HFFc6 (cell line): Measurements from ENCODE around the gene ARMC9. TPM values are rescaled to one million over a fixed set of nuclear protein-coding genes. Genes with fewer than 3 reads are reported as not detected.

Source experiments
- DNase-seq: peaks from one replicate; pipeline ENCODE4 v3.0.0-alpha.2; 2018
- H3K27ac Mint-ChIP-seq: 2 replicates; pipeline ENCODE4 v1.8.0; 2020; ENCODE audit warnings: mild to moderate bottlenecking, mixed read lengths
- H3K27me3 Mint-ChIP-seq: 2 replicates; pipeline ENCODE4 v1.8.0; 2021; ENCODE audit warnings: mild to moderate bottlenecking, moderate library complexity, mixed read lengths; ENCODE audit not compliant: insufficient read depth
- H3K36me3 Mint-ChIP-seq: 2 replicates; pipeline ENCODE4 v1.8.0; 2021; ENCODE audit warnings: low read depth, mixed read lengths
- H3K4me1 Mint-ChIP-seq: 2 replicates; pipeline ENCODE4 v1.8.0; 2020; ENCODE audit warnings: low read depth, mixed read lengths
- H3K4me3 Mint-ChIP-seq: 2 replicates; pipeline ENCODE4 v1.8.0; 2020; ENCODE audit warnings: mild to moderate bottlenecking, moderate library complexity, mixed read lengths
- H3K9me3 Mint-ChIP-seq: 2 replicates; pipeline ENCODE4 v1.8.0; 2020; ENCODE audit warnings: mild to moderate bottlenecking, mixed read lengths
- CTCF ChIP-seq: fragments of 200-600 bp; sonication (generic); IDR thresholded peaks from 2 replicates; pipeline ENCODE4 v1.5.0; 2021; ENCODE audit warnings: antibody characterized with exemption, mild to moderate bottlenecking
- total RNA-seq, 6 experiments: library from RNA; stranded (reverse); fragmentation: NEBNext Ultra II Directional; extraction: Animal tissue kit (Norgen Biotek cat#: 25700); gene quantifications; 2 replicates in 1 of 6; 3 replicates in 5 of 6; pipeline ENCODE4 v1.2.3, GENCODE V29; 2021

Gene ARMC9
- total RNA-seq, 6 experiments from 2014 or later, result 49.3 to 93.2 (median 55.7) TPM

GRCh38 chr2:231412618-231412963, 214.2 kb downstream of the ARMC9 start:
- Mint-ChIP-seq H3K27ac (peak overlapping the region; percentile 6; the same call in 1 of the 2 replicates), H3K27me3 (no peaks in the 10 kb centered on the region; the same call in 1 of the 2 replicates), H3K9me3 (peaks cover 8% of the 10 kb centered on the region), H3K4me1 (peaks cover 20% of the 10 kb centered on the region), H3K36me3 (peaks cover 5% of the 10 kb centered on the region; the same call in 1 of the 2 replicates), H3K4me3 (peak overlapping the region; percentile 76)
- TF ChIP-seq CTCF, result peak; percentile 65
- no peak for DNase-seq

GRCh38 chr2:231413456-231413855, 215.0 kb downstream of the ARMC9 start:
- TF ChIP-seq CTCF, result no peak
- Mint-ChIP-seq H3K4me1 (peaks cover 20% of the 10 kb centered on the region), H3K27ac (no peak overlapping the region), H3K27me3 (no peaks in the 10 kb centered on the region; the same call in 1 of the 2 replicates), H3K4me3 (no peak overlapping the region), H3K9me3 (peaks cover 8% of the 10 kb centered on the region), H3K36me3 (peaks cover 5% of the 10 kb centered on the region; the same call in 1 of the 2 replicates)
- DNase-seq, result no peak

- TF ChIP-seq CTCF, result no peak
- no peak overlapping the region for H3K4me3 Mint-ChIP-seq
- H3K27me3 Mint-ChIP-seq, result no peaks in the 10 kb centered on the region; the same call in 1 of the 2 replicates
Observed at GRCh38 chr2:231413921-231414476, 215.6 kb downstream of the ARMC9 start.

GRCh38 chr2:231415029-231415428, 216.6 kb downstream of the ARMC9 start:
- Mint-ChIP-seq H3K4me1 (peaks cover 20% of the 10 kb centered on the region), H3K27ac (no peak overlapping the region), H3K27me3 (peaks cover 3% of the 10 kb centered on the region), H3K36me3 (peaks cover 5% of the 10 kb centered on the region; the same call in 1 of the 2 replicates), H3K9me3 (peaks cover 7% of the 10 kb centered on the region), H3K4me3 (no peak overlapping the region)
- no peak for TF ChIP-seq CTCF
- DNase-seq, result no peak

More at GRCh38 chr2:231413921-231414476, 215.6 kb downstream of the ARMC9 start:
- Mint-ChIP-seq H3K36me3 (peaks cover 5% of the 10 kb centered on the region; the same call in 1 of the 2 replicates), H3K27ac (no peak overlapping the region), H3K4me1 (peaks cover 20% of the 10 kb centered on the region), H3K9me3 (peaks cover 8% of the 10 kb centered on the region)
- DNase-seq, result no peak

GRCh38 chr2:231418820-231419640, 220.6 kb downstream of the ARMC9 start:
- Mint-ChIP-seq H3K4me1 (peaks cover 1% of the 10 kb centered on the region; the same call in 1 of the 2 replicates), H3K4me3 (no peak overlapping the region), H3K27me3 (peaks cover 4% of the 10 kb centered on the region), H3K36me3 (no peaks in the 10 kb centered on the region), H3K27ac (no peak overlapping the region), H3K9me3 (no peaks in the 10 kb centered on the region)
- no peak for DNase-seq
- no peak for TF ChIP-seq CTCF
